Breast epithelium (tissue), 4 donors: ENCODE data around the gene AMBN. TPM values are rescaled to one million over a fixed set of nuclear protein-coding genes. Genes with fewer than 3 reads are reported as not detected.

Source experiments
- DNase-seq, 2 donors: peaks; one replicate each; pipeline ENCODE4 v3.0.0-alpha.2; 2019; ENCODE audit warnings: low spot score in 2 of 2
- H3K27ac ChIP-seq, 2 donors: fragments of 200-600 bp; sonication (generic) in 1 of 2; one replicate each; pipeline ENCODE4 v1.5.1; 2016 to 2019; ENCODE audit warnings: mild to moderate bottlenecking in 1 of 2
- H3K27me3 ChIP-seq, 2 donors: fragments of 200-600 bp; sonication (generic) in 1 of 2; one replicate each; pipeline versions ENCODE4 v1.5.1 to v1.6.0; 2017 to 2019; ENCODE audit warnings: control low read depth in 1 of 2, mild to moderate bottlenecking in 1 of 2
- H3K36me3 ChIP-seq: fragments of 200-600 bp; one replicate; pipeline ENCODE4 v1.5.1; 2019
- H3K4me1 ChIP-seq, 2 donors: fragments of 200-600 bp; sonication (generic); one replicate each; pipeline ENCODE4 v1.5.1; 2016 to 2019; ENCODE audit warnings: control low read depth in 1 of 2
- H3K4me3 ChIP-seq, 3 donors: fragments of 200-600 bp; sonication (generic); 1 replicate in 2 of 3; 2 replicates in 1 of 3; pipeline ENCODE4 v1.5.1; 2016 to 2019; ENCODE audit warnings: mild to moderate bottlenecking in 3 of 3, moderate library complexity in 2 of 3
- H3K9me3 ChIP-seq, 2 donors: fragments of 200-600 bp; sonication (generic) in 1 of 2; one replicate each; pipeline ENCODE4 v1.5.1; 2016 to 2019; ENCODE audit warnings: control low read depth in 1 of 2
- CTCF ChIP-seq, 3 donors: fragments of 450-650 bp; IDR thresholded peaks; one replicate each; pipeline ENCODE4 v1.5.1; 2016 to 2017; ENCODE audit warnings: antibody characterized with exemption in 3 of 3, mild to moderate bottlenecking in 3 of 3, moderate library complexity in 3 of 3
- POLR2A ChIP-seq: fragments of 450-650 bp; IDR thresholded peaks from one replicate; pipeline ENCODE4 v1.6.1; 2016; ENCODE audit warnings: antibody characterized with exemption, mild to moderate bottlenecking, moderate library complexity
- POLR2AphosphoS5 ChIP-seq, 3 donors: sonication (generic); formaldehyde crosslinking; IDR thresholded peaks; one replicate each; pipeline ENCODE4 v1.6.1; 2017; ENCODE audit warnings: antibody characterized with exemption in 3 of 3
- intact Hi-C: fragments of 100-400 bp; cut with DNase I; formaldehyde crosslinking; loops from one replicate; pipeline ENCODE4 v1.15.1; 2023; ENCODE audit warnings: low total_unique reads
- total RNA-seq, 3 donors: library from RNA; depleted of rRNA; stranded (reverse); fragments of >200 nt; gene quantifications; one replicate each; pipeline ENCODE4 v1.1.0, GENCODE V29; 2016

The AMBN gene
- total RNA-seq, 3 donors from 2014 or later, result not detected

DNA sequence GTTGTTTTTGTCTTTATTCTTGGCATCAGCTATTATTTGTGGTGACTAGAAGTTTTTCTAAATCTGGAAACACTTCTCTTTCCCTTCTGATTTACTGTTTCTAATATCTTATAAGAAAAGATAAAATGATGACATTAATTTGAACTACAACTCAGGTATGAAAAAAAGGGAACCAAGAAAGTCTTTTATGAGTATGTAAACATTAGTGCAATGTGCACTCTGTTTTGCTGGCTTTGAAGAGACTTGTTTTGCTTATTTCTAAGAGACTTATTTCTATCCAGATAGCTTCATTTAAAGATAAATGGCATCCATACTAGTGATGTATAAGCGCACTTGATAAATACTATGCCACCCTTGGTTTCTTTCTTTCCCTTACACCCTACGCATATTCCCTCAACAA lies 10.1 kb upstream of the AMBN start:
- no peaks in the 10 kb centered on the region for H3K4me1 ChIP-seq
- no peaks in the 10 kb centered on the region for H3K36me3 ChIP-seq
- intact Hi-C loops, result no loop called here
- no peak for TF ChIP-seq CTCF (IDR thresholded peaks at IDR 0.05)
- TF ChIP-seq POLR2A, result no peak
- no peak for TF ChIP-seq POLR2AphosphoS5 (IDR thresholded peaks at IDR 0.05)
- H3K4me3 ChIP-seq, result no peak overlapping the region
- DNase-seq, result no peak
- H3K27me3 ChIP-seq, result no peaks in the 10 kb centered on the region
- no peak overlapping the region for H3K27ac ChIP-seq
- no peaks in the 10 kb centered on the region for H3K9me3 ChIP-seq

DNA sequence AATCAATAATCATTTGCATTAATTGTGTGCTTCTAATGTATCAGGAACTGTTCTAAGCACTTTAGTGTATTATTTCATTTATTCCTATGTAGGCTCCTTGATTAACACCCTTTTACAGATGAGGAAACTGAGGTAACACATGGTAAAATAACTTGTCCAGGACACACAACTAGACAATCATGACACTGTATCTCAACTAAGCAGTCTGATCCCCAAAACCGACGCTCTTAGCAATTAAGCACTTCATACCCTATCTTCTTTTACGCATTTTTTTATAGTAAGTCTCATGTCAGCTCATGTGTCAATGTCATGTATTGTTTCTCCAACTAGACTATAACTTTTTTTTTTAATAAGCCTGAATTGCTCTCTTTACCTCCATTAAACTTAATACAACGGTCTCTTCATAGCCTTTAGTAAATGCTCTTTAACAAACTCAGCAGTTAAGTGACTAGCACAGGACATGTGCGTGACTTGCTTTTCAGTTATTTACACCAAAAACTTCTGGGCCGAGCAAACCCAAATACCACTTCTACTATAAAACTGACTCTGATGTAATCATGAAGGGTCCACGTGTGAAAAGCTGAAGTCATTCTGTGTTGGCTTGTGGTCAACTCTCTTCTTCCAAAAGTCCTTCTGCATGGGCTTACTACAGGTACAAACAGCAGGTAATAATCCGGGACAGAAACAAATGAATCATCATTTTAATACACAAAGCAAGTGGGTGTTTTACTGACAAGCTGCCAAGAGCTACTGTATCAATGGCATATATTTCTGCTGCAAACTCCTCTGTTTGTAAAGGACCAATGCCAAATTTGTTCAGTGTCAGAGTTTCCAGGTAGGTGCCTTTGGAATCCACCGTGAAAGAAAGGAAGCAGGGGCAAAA lies 7.9 kb upstream of the AMBN start:
- Histone ChIP-seq H3K9me3 (no peaks in the 10 kb centered on the region), H3K4me1 (no peaks in the 10 kb centered on the region), H3K4me3 (no peak overlapping the region), H3K36me3 (no peaks in the 10 kb centered on the region), H3K27ac (no peak overlapping the region), H3K27me3 (no peaks in the 10 kb centered on the region)
- intact Hi-C loops, result no loop called here
- TF ChIP-seq CTCF (IDR thresholded peaks at IDR 0.05) (no peak), POLR2AphosphoS5 (IDR thresholded peaks at IDR 0.05) (no peak), POLR2A (no peak)
- no peak for DNase-seq

DNA sequence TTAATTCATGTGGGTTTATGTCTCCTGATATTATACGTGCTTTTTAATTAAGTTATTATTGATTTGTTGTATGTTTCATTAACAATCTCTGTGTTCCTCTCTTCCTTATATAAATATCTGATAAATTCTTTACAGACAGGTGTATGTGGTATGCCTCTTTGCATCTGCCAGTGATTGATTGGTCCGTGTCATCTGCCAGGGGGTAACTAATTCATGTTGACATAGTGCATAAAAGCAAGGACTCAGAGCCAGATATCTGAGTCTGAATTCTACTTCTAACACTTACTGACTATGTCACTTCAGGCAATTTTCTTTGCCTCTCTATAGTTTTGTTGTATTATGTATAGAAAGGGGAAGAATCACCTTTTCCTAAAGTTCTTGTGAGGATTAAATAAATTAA lies 5.2 kb upstream of the AMBN start:
- Histone ChIP-seq H3K27ac (no peak overlapping the region), H3K4me3 (no peak overlapping the region), H3K36me3 (no peaks in the 10 kb centered on the region), H3K9me3 (no peaks in the 10 kb centered on the region), H3K4me1 (no peaks in the 10 kb centered on the region), H3K27me3 (no peaks in the 10 kb centered on the region)
- no peak for DNase-seq
- TF ChIP-seq CTCF (IDR thresholded peaks at IDR 0.05) (no peak), POLR2A (no peak), POLR2AphosphoS5 (IDR thresholded peaks at IDR 0.05) (no peak)
- intact Hi-C loops, result no loop called here

DNA sequence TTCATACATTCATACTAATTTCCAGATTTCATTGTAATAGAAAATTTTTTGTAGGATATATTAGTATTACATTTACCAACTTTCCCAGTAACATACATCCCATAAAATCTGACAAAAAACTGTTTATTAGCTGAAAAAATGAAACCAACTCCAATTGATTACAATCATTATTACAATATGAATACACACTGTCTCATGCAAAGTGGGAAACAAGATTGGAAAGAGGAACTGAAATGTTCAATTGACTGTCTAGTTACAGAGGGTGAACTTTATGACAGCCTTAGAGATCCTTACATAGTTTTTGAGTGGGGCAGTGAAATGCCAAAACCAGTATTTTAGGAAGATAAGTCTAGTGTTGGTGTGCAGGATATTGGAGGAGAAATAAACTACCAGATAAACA lies 2.3 kb upstream of the AMBN start:
- no peak for DNase-seq

More for the DNA sequence above, 2.3 kb upstream of the AMBN start:
- Histone ChIP-seq H3K36me3 (no peaks in the 10 kb centered on the region), H3K4me1 (no peaks in the 10 kb centered on the region), H3K4me3 (no peak overlapping the region), H3K9me3 (no peaks in the 10 kb centered on the region), H3K27me3 (no peaks in the 10 kb centered on the region), H3K27ac (no peak overlapping the region)
- intact Hi-C loops, result no loop called here
- TF ChIP-seq POLR2AphosphoS5 (IDR thresholded peaks at IDR 0.05), result no peak
- TF ChIP-seq CTCF (IDR thresholded peaks at IDR 0.05), result no peak
- no peak for TF ChIP-seq POLR2A
